GM23338 (cell line): ENCODE data around the gene M6PR. TPM values are rescaled to one million over a fixed set of nuclear protein-coding genes. Genes with fewer than 3 reads are reported as not detected.

Experiments
- ATAC-seq: fragments of 200-7000 bp; cut with Tn5 transposase; 3 replicates; pipeline ENCODE4 v1.9.1; 2020
- DNase-seq: peaks from one replicate; pipeline ENCODE4 v3.0.0-alpha.2; 2015; ENCODE audit warnings: low spot score
- H2AFZ ChIP-seq: fragments of 200-600 bp; sonication (generic); 2 replicates; pipeline ENCODE4 v1.8.0; 2016; ENCODE audit warnings: antibody characterized with exemption, mild to moderate bottlenecking, moderate library complexity
- H3F3A ChIP-seq: fragments of 200-600 bp; sonication (generic); replicated peaks from 2 replicates; pipeline ENCODE4 v1.8.0; 2017; ENCODE audit warnings: antibody characterized with exemption, mixed run types, low read depth
- H3K27ac ChIP-seq: fragments of 200-600 bp; sonication (generic); 2 replicates; pipeline ENCODE4 v1.6.1; 2016; ENCODE audit warnings: low read depth
- H3K27me3 ChIP-seq: fragments of 200-600 bp; sonication (generic); 2 replicates; pipeline ENCODE4 v1.8.0; 2016; ENCODE audit warnings: mild to moderate bottlenecking, mixed run types, moderate library complexity; ENCODE audit not compliant: insufficient read depth
- H3K36me3 ChIP-seq: fragments of 200-600 bp; sonication (generic); 2 replicates; pipeline ENCODE4 v1.8.0; 2016; ENCODE audit warnings: mild to moderate bottlenecking; ENCODE audit not compliant: insufficient read depth
- H3K4me1 ChIP-seq: fragments of 200-600 bp; sonication (generic); 2 replicates; pipeline ENCODE4 v1.8.0; 2016; ENCODE audit warnings: mild to moderate bottlenecking, moderate library complexity; ENCODE audit not compliant: insufficient read depth
- H3K4me2 ChIP-seq: fragments of 200-600 bp; sonication (generic); 2 replicates; pipeline ENCODE4 v1.7.1; 2017; ENCODE audit warnings: mixed run types
- H3K4me3 ChIP-seq: fragments of 200-600 bp; sonication (generic); 2 replicates; pipeline ENCODE4 v1.6.1; 2016; ENCODE audit warnings: mixed run types
- H3K79me2 ChIP-seq: fragments of 200-600 bp; sonication (generic); replicated peaks from 2 replicates; pipeline ENCODE4 v1.8.0; 2017; ENCODE audit warnings: mild to moderate bottlenecking; ENCODE audit not compliant: insufficient read depth
- H3K9me2 ChIP-seq: fragments of 200-600 bp; sonication (generic); 2 replicates; pipeline ENCODE4 v1.8.0; 2017; ENCODE audit not compliant: insufficient read depth
- H4K20me1 ChIP-seq: fragments of 200-600 bp; sonication (generic); replicated peaks from 2 replicates; pipeline ENCODE4 v1.8.0; 2017; ENCODE audit warnings: mild to moderate bottlenecking; ENCODE audit not compliant: insufficient read depth
- H3K27ac Mint-ChIP-seq: 2 replicates; pipeline ENCODE4 v1.8.0; 2020; ENCODE audit warnings: inconsistent platforms, mild to moderate bottlenecking, moderate library complexity, mixed read lengths
- H3K27me3 Mint-ChIP-seq: 3 replicates; pipeline ENCODE4 v1.8.0; 2022; ENCODE audit warnings: low read depth, mild to moderate bottlenecking, moderate library complexity, mixed read lengths, inconsistent platforms; ENCODE audit not compliant: insufficient read depth, poor library complexity
- H3K36me3 Mint-ChIP-seq: 3 replicates; pipeline ENCODE4 v1.8.0; 2021; ENCODE audit warnings: low read depth, mild to moderate bottlenecking, inconsistent platforms, moderate library complexity, mixed read lengths
- H3K4me1 Mint-ChIP-seq: 3 replicates; pipeline ENCODE4 v1.8.0; 2020; ENCODE audit warnings: mild to moderate bottlenecking, inconsistent platforms, mixed read lengths
- H3K4me3 Mint-ChIP-seq: 3 replicates; pipeline ENCODE4 v1.8.0; 2021; ENCODE audit warnings: moderate library complexity, mild to moderate bottlenecking, inconsistent platforms, mixed read lengths
- H3K9me3 Mint-ChIP-seq: 3 replicates; pipeline ENCODE4 v1.8.0; 2020; ENCODE audit warnings: moderate library complexity, mild to moderate bottlenecking, inconsistent platforms, mixed read lengths
- CREB1 ChIP-seq: fragments of 250-450 bp; sonication (Bioruptor Pico); IDR thresholded peaks from 2 replicates; pipeline ENCODE4 v1.5.0; 2020; ENCODE audit warnings: low read depth, mild to moderate bottlenecking, moderate library complexity
- EZH2 ChIP-seq: fragments of 200-600 bp; sonication (generic); IDR thresholded peaks from one replicate; pipeline ENCODE4 v1.8.0; 2017; ENCODE audit warnings: antibody characterized with exemption, mild to moderate bottlenecking, low read depth; ENCODE audit not compliant: unreplicated experiment
- JUNB ChIP-seq: IDR thresholded peaks from one replicate; pipeline ENCODE4 v1.6.1; 2016; ENCODE audit warnings: antibody characterized with exemption; ENCODE audit not compliant: unreplicated experiment
- NANOG ChIP-seq: IDR thresholded peaks from 2 replicates; pipeline ENCODE4 v1.6.1; 2016; ENCODE audit warnings: antibody characterized with exemption, borderline replicate concordance
- POLR2AphosphoS5 ChIP-seq: IDR thresholded peaks from 2 replicates; pipeline ENCODE4 v1.6.1; 2016; ENCODE audit warnings: antibody characterized with exemption, low read depth
- STAT1 ChIP-seq: IDR thresholded peaks from one replicate; pipeline ENCODE4 v1.6.1; 2016; ENCODE audit warnings: antibody characterized with exemption; ENCODE audit not compliant: unreplicated experiment
- ZNF114 ChIP-seq: fragments of 250-450 bp; sonication (Bioruptor Pico); IDR thresholded peaks from 2 replicates; pipeline ENCODE4 v1.5.0; 2020; ENCODE audit warnings: mild to moderate bottlenecking, moderate library complexity
- ZNF331 ChIP-seq: fragments of 250-450 bp; sonication (Bioruptor Pico); IDR thresholded peaks from 2 replicates; pipeline ENCODE4 v1.5.0; 2020; ENCODE audit warnings: low read depth, mild to moderate bottlenecking, moderate library complexity
- polyA plus RNA-seq: library from polyadenylated mRNA; unstranded; fragments of >200 nt; fragmentation: Nextera tagmentation; extraction: Ambion mirVana; gene quantifications from 2 replicates; pipeline ENCODE4 v1.2.1, GENCODE V29; 2016
- total RNA-seq: library from RNA; depleted of rRNA; stranded (reverse); fragments of >200 nt; shearing (Covaris generic); gene quantifications from 2 replicates; pipeline ENCODE4 v1.2.3, GENCODE V29; 2014
- TF ChIP-seq, protein P1 (sequence below): fragments of 250-450 bp; sonication (Bioruptor Pico); IDR thresholded peaks from 2 replicates; pipeline ENCODE4 v1.5.0; 2020; ENCODE audit warnings: mild to moderate bottlenecking, moderate library complexity
- TF ChIP-seq, protein P2 (sequence below), 2 experiments: fragments of 200-600 bp in 1 of 2; sonication (generic) in 1 of 2; conservative IDR thresholded peaks; 2 replicates each; pipeline versions ENCODE4 v1.5.1 to v1.6.1; 2016 to 2017; ENCODE audit warnings: antibody characterized with exemption in 2 of 2, low read depth in 2 of 2, mild to moderate bottlenecking in 2 of 2, moderate library complexity in 1 of 2
- TF ChIP-seq, protein P3 (sequence below): IDR thresholded peaks from 2 replicates; pipeline ENCODE4 v1.6.1; 2016; ENCODE audit warnings: antibody characterized with exemption

M6PR gene
- total and polyA plus RNA-seq, 2 experiments from 2014 or later = 103 to 147 TPM

- H3K27me3 Mint-ChIP-seq = peaks cover 5% of the 10 kb centered on the region
- H3K27ac ChIP-seq = peak overlapping the region; percentile 95
- H3K4me1 Mint-ChIP-seq = peaks cover 61% of the 10 kb centered on the region
These were observed 41.9 kb downstream of the M6PR start for GRCh38 chr12:8907513-8907912.

GRCh38 chr12:8906266-8907180, 42.9 kb downstream of the M6PR start:
- no peaks in the 10 kb centered on the region for H4K20me1 ChIP-seq
- no peak overlapping the region for H2AFZ ChIP-seq
- peaks cover 41% of the 10 kb centered on the region for H3K4me1 ChIP-seq
- no peaks in the 10 kb centered on the region for H3K9me2 ChIP-seq
- Mint-ChIP-seq H3K27ac (peak overlapping the region; percentile 99), H3K9me3 (peaks cover 15% of the 10 kb centered on the region), H3K36me3 (peaks cover 26% of the 10 kb centered on the region), H3K4me1 (peaks cover 53% of the 10 kb centered on the region), H3K4me3 (peak overlapping the region; percentile 40), H3K27me3 (peaks cover 5% of the 10 kb centered on the region)
- DNase-seq (peak; percentile 64), ATAC-seq (peak; percentile 51)
- H3F3A ChIP-seq = peaks cover 6% of the 10 kb centered on the region; the same call in 1 of the 2 replicates
- no peaks in the 10 kb centered on the region for H3K27me3 ChIP-seq
- no peaks in the 10 kb centered on the region for H3K36me3 ChIP-seq
- H3K4me3 ChIP-seq = no peak overlapping the region
- H3K4me2 ChIP-seq = peak overlapping the region; percentile 30; the same call in 1 of the 2 replicates
- no peaks in the 10 kb centered on the region for H3K79me2 ChIP-seq
- H3K27ac ChIP-seq = peak overlapping the region; percentile 95
- TF ChIP-seq EZH2 (no peak), STAT1 (no peak), ZNF331 (CRISPR knock-in tag) (no peak), POLR2AphosphoS5 (no peak), ZNF114 (CRISPR knock-in tag) (no peak), CREB1 (CRISPR knock-in tag) (no peak), JUNB (no peak), NANOG (no peak)
- TF ChIP-seq, protein P1, sequence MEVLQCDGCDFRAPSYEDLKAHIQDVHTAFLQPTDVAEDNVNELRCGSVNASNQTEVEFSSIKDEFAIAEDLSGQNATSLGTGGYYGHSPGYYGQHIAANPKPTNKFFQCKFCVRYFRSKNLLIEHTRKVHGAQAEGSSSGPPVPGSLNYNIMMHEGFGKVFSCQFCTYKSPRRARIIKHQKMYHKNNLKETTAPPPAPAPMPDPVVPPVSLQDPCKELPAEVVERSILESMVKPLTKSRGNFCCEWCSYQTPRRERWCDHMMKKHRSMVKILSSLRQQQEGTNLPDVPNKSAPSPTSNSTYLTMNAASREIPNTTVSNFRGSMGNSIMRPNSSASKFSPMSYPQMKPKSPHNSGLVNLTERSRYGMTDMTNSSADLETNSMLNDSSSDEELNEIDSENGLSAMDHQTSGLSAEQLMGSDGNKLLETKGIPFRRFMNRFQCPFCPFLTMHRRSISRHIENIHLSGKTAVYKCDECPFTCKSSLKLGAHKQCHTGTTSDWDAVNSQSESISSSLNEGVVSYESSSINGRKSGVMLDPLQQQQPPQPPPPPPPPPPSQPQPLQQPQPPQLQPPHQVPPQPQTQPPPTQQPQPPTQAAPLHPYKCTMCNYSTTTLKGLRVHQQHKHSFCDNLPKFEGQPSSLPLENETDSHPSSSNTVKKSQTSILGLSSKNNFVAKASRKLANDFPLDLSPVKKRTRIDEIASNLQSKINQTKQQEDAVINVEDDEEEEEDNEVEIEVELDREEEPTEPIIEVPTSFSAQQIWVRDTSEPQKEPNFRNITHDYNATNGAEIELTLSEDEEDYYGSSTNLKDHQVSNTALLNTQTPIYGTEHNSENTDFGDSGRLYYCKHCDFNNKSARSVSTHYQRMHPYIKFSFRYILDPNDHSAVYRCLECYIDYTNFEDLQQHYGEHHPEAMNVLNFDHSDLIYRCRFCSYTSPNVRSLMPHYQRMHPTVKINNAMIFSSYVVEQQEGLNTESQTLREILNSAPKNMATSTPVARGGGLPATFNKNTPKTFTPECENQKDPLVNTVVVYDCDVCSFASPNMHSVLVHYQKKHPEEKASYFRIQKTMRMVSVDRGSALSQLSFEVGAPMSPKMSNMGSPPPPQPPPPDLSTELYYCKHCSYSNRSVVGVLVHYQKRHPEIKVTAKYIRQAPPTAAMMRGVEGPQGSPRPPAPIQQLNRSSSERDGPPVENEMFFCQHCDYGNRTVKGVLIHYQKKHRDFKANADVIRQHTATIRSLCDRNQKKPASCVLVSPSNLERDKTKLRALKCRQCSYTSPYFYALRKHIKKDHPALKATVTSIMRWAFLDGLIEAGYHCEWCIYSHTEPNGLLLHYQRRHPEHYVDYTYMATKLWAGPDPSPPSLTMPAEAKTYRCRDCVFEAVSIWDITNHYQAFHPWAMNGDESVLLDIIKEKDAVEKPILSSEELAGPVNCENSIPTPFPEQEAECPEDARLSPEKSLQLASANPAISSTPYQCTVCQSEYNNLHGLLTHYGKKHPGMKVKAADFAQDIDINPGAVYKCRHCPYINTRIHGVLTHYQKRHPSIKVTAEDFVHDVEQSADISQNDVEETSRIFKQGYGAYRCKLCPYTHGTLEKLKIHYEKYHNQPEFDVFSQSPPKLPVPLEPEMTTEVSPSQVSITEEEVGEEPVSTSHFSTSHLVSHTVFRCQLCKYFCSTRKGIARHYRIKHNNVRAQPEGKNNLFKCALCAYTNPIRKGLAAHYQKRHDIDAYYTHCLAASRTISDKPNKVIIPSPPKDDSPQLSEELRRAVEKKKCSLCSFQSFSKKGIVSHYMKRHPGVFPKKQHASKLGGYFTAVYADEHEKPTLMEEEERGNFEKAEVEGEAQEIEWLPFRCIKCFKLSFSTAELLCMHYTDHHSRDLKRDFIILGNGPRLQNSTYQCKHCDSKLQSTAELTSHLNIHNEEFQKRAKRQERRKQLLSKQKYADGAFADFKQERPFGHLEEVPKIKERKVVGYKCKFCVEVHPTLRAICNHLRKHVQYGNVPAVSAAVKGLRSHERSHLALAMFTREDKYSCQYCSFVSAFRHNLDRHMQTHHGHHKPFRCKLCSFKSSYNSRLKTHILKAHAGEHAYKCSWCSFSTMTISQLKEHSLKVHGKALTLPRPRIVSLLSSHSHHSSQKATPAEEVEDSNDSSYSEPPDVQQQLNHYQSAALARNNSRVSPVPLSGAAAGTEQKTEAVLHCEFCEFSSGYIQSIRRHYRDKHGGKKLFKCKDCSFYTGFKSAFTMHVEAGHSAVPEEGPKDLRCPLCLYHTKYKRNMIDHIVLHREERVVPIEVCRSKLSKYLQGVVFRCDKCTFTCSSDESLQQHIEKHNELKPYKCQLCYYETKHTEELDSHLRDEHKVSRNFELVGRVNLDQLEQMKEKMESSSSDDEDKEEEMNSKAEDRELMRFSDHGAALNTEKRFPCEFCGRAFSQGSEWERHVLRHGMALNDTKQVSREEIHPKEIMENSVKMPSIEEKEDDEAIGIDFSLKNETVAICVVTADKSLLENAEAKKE = no peak
- TF ChIP-seq, protein P2, sequence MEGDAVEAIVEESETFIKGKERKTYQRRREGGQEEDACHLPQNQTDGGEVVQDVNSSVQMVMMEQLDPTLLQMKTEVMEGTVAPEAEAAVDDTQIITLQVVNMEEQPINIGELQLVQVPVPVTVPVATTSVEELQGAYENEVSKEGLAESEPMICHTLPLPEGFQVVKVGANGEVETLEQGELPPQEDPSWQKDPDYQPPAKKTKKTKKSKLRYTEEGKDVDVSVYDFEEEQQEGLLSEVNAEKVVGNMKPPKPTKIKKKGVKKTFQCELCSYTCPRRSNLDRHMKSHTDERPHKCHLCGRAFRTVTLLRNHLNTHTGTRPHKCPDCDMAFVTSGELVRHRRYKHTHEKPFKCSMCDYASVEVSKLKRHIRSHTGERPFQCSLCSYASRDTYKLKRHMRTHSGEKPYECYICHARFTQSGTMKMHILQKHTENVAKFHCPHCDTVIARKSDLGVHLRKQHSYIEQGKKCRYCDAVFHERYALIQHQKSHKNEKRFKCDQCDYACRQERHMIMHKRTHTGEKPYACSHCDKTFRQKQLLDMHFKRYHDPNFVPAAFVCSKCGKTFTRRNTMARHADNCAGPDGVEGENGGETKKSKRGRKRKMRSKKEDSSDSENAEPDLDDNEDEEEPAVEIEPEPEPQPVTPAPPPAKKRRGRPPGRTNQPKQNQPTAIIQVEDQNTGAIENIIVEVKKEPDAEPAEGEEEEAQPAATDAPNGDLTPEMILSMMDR (conservative IDR thresholded peaks at IDR 0.05; ENCODE audit: low read depth in 2 of 2) = no peak
- TF ChIP-seq, protein P3, sequence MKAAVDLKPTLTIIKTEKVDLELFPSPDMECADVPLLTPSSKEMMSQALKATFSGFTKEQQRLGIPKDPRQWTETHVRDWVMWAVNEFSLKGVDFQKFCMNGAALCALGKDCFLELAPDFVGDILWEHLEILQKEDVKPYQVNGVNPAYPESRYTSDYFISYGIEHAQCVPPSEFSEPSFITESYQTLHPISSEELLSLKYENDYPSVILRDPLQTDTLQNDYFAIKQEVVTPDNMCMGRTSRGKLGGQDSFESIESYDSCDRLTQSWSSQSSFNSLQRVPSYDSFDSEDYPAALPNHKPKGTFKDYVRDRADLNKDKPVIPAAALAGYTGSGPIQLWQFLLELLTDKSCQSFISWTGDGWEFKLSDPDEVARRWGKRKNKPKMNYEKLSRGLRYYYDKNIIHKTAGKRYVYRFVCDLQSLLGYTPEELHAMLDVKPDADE = no peak

More at GRCh38 chr12:8907513-8907912, 41.9 kb downstream of the M6PR start:
- no peaks in the 10 kb centered on the region for H3K27me3 ChIP-seq
- peak overlapping the region; percentile 33; the same call in 1 of the 3 replicates for H3K4me3 Mint-ChIP-seq
- H3F3A ChIP-seq = peaks cover 6% of the 10 kb centered on the region; the same call in 1 of the 2 replicates
- ATAC-seq = no peak
- peaks cover 16% of the 10 kb centered on the region for H3K36me3 Mint-ChIP-seq
- H3K4me2 ChIP-seq = peak overlapping the region; percentile 10; the same call in 1 of the 2 replicates
- peaks cover 6% of the 10 kb centered on the region for H3K9me3 Mint-ChIP-seq
- peak overlapping the region; percentile 99 for H3K27ac Mint-ChIP-seq
- H3K36me3 ChIP-seq = no peaks in the 10 kb centered on the region
- peak; percentile 27 for DNase-seq
- TF ChIP-seq NANOG = peak; percentile 52; the same call in 1 of the 2 replicates
- TF ChIP-seq CREB1 (CRISPR knock-in tag) = no peak
- TF ChIP-seq POLR2AphosphoS5 = peak; percentile 77
- H3K79me2 ChIP-seq = no peaks in the 10 kb centered on the region
- H3K4me3 ChIP-seq = no peak overlapping the region
- peaks cover 41% of the 10 kb centered on the region for H3K4me1 ChIP-seq
- no peaks in the 10 kb centered on the region for H3K9me2 ChIP-seq
- no peaks in the 10 kb centered on the region for H4K20me1 ChIP-seq
- H2AFZ ChIP-seq = no peak overlapping the region
